ENCODE data around the gene TRIB2. TPM values are rescaled to one million over a fixed set of nuclear protein-coding genes. Genes with fewer than 3 reads are reported as not detected.

TRIB2 gene
- total RNA-seq, 2 experiments from 2014 or later, result 9.2 to 11.0 TPM

DNA sequence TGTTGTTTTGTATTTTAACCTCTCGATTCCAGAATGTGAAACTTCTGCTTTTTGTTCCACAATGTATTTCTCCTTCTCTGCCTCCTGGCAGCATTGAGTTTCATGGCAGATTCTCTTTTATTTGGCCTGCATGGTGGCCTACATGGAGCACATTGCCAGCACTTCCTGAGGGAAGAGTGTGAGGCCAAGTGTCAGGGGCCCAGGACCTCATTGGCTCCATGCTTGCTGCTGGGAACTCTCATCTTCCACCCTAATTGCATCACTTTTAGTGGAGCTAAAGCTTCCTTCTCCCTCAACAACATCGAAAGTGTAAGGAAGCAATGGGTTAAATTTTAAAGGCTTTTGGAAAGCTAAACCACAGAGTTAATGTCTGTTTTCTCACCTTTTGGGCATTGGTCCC is 9.5 kb downstream of the TRIB2 start:
- H3K4me1 Mint-ChIP-seq (ENCODE audit: low read depth), result peaks cover 72% of the 10 kb centered on the region
- H3K36me3 Mint-ChIP-seq (ENCODE audit: low read depth), result peaks cover 10% of the 10 kb centered on the region
- TF ChIP-seq, protein P1, sequence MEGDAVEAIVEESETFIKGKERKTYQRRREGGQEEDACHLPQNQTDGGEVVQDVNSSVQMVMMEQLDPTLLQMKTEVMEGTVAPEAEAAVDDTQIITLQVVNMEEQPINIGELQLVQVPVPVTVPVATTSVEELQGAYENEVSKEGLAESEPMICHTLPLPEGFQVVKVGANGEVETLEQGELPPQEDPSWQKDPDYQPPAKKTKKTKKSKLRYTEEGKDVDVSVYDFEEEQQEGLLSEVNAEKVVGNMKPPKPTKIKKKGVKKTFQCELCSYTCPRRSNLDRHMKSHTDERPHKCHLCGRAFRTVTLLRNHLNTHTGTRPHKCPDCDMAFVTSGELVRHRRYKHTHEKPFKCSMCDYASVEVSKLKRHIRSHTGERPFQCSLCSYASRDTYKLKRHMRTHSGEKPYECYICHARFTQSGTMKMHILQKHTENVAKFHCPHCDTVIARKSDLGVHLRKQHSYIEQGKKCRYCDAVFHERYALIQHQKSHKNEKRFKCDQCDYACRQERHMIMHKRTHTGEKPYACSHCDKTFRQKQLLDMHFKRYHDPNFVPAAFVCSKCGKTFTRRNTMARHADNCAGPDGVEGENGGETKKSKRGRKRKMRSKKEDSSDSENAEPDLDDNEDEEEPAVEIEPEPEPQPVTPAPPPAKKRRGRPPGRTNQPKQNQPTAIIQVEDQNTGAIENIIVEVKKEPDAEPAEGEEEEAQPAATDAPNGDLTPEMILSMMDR (IDR thresholded peaks at IDR 0.05), result no peak
- ChIA-PET CTCF (interaction anchor here (0.9 to 3.8 kb wide), 2 partner anchors 9 to 10 kb away, joined by 8 to 28 read pairs; partner anchors contain the start of gene TRIB2), POLR2A (no interaction called here)
- H3K27me3 Mint-ChIP-seq, result no peaks in the 10 kb centered on the region
- no peak for DNase-seq
- no peak overlapping the region for H3K4me3 Mint-ChIP-seq
- ATAC-seq, result no peak
- intact Hi-C loops (cut with micrococcal nuclease), result no loop called here
- H3K9me3 Mint-ChIP-seq, result no peaks in the 10 kb centered on the region
- no peak overlapping the region for H3K27ac Mint-ChIP-seq

DNA sequence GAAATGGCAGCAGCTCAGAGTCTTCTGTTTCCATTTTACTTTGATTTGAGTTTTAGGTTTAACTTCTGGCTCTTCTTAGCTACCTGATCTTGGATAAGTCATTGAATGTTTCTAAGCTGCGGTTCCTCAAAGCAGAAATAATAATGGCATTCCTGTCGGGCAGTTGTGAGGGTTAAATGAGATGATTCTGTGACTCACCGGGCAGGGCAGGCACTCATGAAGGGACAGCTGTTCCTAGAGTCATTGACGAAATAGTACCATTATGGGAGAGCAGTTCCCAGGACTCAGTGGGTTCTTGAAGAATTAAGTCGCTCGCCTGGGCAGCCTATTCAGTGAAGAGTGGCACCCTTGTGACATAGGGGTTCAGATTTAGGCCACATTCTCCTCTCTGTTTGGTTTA is 10.3 kb downstream of the TRIB2 start:
- Mint-ChIP-seq H3K27me3 (no peaks in the 10 kb centered on the region), H3K4me1 (ENCODE audit: low read depth) (peaks cover 69% of the 10 kb centered on the region), H3K36me3 (ENCODE audit: low read depth) (peaks cover 10% of the 10 kb centered on the region), H3K27ac (no peak overlapping the region), H3K9me3 (no peaks in the 10 kb centered on the region), H3K4me3 (no peak overlapping the region)
- ChIA-PET POLR2A (no interaction called here), CTCF (interaction anchor here (3.8 kb wide), 1 partner anchor 10 kb away, joined by 28 read pairs; the partner anchor contains the start of gene TRIB2)
- DNase-seq (no peak), ATAC-seq (no peak)
- intact Hi-C loops (cut with micrococcal nuclease), result no loop called here
- TF ChIP-seq, protein P1 (IDR thresholded peaks at IDR 0.05), result no peak

DNA sequence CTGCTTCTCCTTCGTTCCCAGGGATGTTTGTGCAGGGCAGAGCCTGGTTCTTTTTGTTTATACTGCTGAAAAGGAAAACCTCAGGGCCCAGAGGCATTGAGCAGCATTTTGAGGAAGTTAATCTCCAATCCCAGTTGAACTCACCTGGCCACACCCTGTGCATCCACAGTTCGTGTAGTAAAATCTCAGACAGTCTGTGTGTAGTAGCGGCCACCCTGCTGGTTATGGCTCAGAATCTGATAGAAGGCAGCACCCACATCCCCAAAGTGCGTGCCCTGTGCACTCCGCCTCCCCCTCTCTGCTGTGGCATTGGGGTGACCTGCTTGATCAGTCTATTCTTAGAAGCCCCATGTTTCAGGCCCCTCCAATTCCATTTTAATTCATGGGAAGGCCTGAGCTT is 10.9 kb downstream of the TRIB2 start:
- peak overlapping the region; percentile 43 for H3K4me3 Mint-ChIP-seq
- ATAC-seq, result no peak
- POLR2A ChIA-PET, result interaction anchor here (0.6 kb wide), 1 partner anchor 11 kb away, joined by 3 read pairs; the partner anchor contains the start of gene TRIB2

DNA sequence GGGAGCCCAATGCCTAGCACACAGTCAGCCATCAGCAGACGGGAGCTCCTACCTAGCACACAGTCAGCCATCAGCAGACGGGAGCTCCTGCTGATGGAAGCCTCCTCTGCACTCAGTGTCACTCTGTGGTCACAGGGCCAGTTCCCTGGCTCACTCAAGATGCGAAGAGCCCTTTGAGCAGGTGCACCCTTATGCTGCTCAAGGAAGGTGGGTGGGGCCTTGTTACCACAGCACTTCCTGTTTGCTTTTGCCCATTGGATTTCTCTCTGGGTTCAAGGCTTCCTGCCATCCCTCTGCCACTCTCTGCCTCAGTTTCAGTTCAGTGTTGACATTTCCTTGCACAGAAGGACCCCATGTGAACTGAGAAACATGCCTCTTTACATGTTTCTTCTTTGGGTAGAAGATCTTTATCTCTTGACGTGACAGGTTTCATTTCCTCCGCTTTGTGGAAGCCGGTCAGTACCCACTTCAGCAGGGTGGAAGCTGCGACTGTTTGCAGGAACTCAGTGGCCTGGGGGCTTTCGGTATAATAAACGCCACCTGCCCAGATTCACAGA is 11.6 kb downstream of the TRIB2 start:
- ChIA-PET CTCF (interaction anchor here (1.4 to 3.8 kb wide), 5 partner anchors 12 to 899 kb away, joined by 3 to 28 read pairs (median 8); partner anchors contain the start of gene TRIB2), POLR2A (interaction anchor here (0.6 to 0.9 kb wide), 3 partner anchors 11 to 899 kb away, joined by 3 read pairs; partner anchors contain the start of gene TRIB2)
- Mint-ChIP-seq H3K27ac (peak overlapping the region; percentile 51), H3K27me3 (no peaks in the 10 kb centered on the region), H3K4me3 (peak overlapping the region; percentile 43), H3K9me3 (no peaks in the 10 kb centered on the region), H3K36me3 (ENCODE audit: low read depth) (peaks cover 10% of the 10 kb centered on the region), H3K4me1 (ENCODE audit: low read depth) (peaks cover 63% of the 10 kb centered on the region)
- TF ChIP-seq, protein P1 (IDR thresholded peaks at IDR 0.05), result no peak
- ATAC-seq, result peak; percentile 92
- DNase-seq, result peak; percentile 86
- intact Hi-C loops (cut with micrococcal nuclease), result no loop called here

More for the DNA sequence above, 10.9 kb downstream of the TRIB2 start:
- Mint-ChIP-seq H3K9me3 (no peaks in the 10 kb centered on the region), H3K4me1 (ENCODE audit: low read depth) (peaks cover 66% of the 10 kb centered on the region), H3K27ac (peak overlapping the region; percentile 51), H3K27me3 (no peaks in the 10 kb centered on the region), H3K36me3 (ENCODE audit: low read depth) (peaks cover 10% of the 10 kb centered on the region)
- TF ChIP-seq, protein P1 (IDR thresholded peaks at IDR 0.05), result no peak
- no peak for DNase-seq
- intact Hi-C loops (cut with micrococcal nuclease), result no loop called here
- CTCF ChIA-PET, result interaction anchor here (1.8 to 3.8 kb wide), 3 partner anchors 11 to 899 kb away, joined by 6 to 28 read pairs (median 8); partner anchors contain the start of gene TRIB2

DNA sequence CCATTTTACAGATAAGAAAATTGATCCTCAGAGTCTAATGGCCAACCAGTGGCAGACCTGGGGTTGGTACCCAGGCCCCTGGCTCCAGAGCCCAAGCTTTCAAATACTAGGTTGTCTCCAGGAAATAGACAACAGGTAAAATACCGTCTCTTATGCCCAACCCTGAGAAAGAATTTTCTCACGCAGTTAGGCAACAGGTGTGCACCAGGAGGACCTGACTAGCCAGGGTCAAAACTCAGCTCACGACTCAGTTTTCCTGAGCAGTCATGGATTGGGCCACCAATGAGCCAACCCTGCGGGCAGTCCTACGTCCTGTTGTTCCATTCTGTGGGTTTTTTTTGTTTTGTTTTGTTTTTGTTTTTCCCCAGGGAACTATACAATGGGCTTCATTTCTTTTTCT is 13.5 kb downstream of the TRIB2 start:
- ChIA-PET CTCF (interaction anchor here (1.4 to 3.8 kb wide), 3 partner anchors 11 to 277 kb away, joined by 3 to 28 read pairs (median 11); partner anchors contain the start of gene TRIB2), POLR2A (interaction anchor here (1.0 kb wide), 1 partner anchor 11 kb away, joined by 3 read pairs; no protein-coding TSS in a partner anchor)
- Mint-ChIP-seq H3K4me3 (no peak overlapping the region), H3K36me3 (ENCODE audit: low read depth) (peaks cover 4% of the 10 kb centered on the region), H3K4me1 (ENCODE audit: low read depth) (peaks cover 61% of the 10 kb centered on the region), H3K27me3 (no peaks in the 10 kb centered on the region), H3K9me3 (no peaks in the 10 kb centered on the region), H3K27ac (no peak overlapping the region)
- DNase-seq (no peak), ATAC-seq (no peak)
- TF ChIP-seq, protein P1 (IDR thresholded peaks at IDR 0.05), result no peak
- intact Hi-C loops (cut with micrococcal nuclease), result no loop called here

Data from activated CD8-positive, alpha-beta T cell treated with anti-CD3 and anti-CD28 coated beads for 36 hours (primary cell).